ENCODE measurements around the gene KLHL7.

The KLHL7 gene

GRCh38 chr7:23214423-23214822, 108.8 kb downstream of the KLHL7 start:
- Histone ChIP-seq H3K4me2 (no peak overlapping the region), H4K20me1 (ENCODE audit: insufficient read depth) (no peaks in the 10 kb centered on the region), H2AFZ (ENCODE audit: low read depth) (no peak overlapping the region), H3K36me3 (ENCODE audit: insufficient read depth) (no peaks in the 10 kb centered on the region), H3K27me3 (ENCODE audit: insufficient read depth, low read depth) (no peaks in the 10 kb centered on the region), H3K9ac (no peak overlapping the region), H3K27ac (no peak overlapping the region), H3K4me3 (IDR thresholded peaks at IDR 0.05; ENCODE audit: insufficient read depth, low read depth, low read length) (no peak overlapping the region), H3K79me2 (ENCODE audit: insufficient read depth, low read depth) (no peaks in the 10 kb centered on the region), H3K4me1 (ENCODE audit: low read depth, poor library complexity, severe bottlenecking) (no peaks in the 10 kb centered on the region)
- TF ChIP-seq CTCF (conservative IDR thresholded peaks at IDR 0.05; ENCODE audit: low read depth, low read length) = no peak

- no peak for TF ChIP-seq CTCF (conservative IDR thresholded peaks at IDR 0.05; ENCODE audit: low read depth, low read length)
- H3K27ac ChIP-seq = no peak overlapping the region
Measured at GRCh38 chr7:23214938-23215337, 109.4 kb downstream of the KLHL7 start.

GRCh38 chr7:23216021-23216420, 110.4 kb downstream of the KLHL7 start:
- no peak for TF ChIP-seq CTCF (conservative IDR thresholded peaks at IDR 0.05; ENCODE audit: low read depth, low read length)
- no peaks in the 10 kb centered on the region for H4K20me1 ChIP-seq (ENCODE audit: insufficient read depth)
- H3K79me2 ChIP-seq (ENCODE audit: insufficient read depth, low read depth) = no peaks in the 10 kb centered on the region
- no peak overlapping the region for H3K27ac ChIP-seq
- no peak overlapping the region for H3K4me3 ChIP-seq (IDR thresholded peaks at IDR 0.05; ENCODE audit: insufficient read depth, low read depth, low read length)
- H3K36me3 ChIP-seq (ENCODE audit: insufficient read depth) = no peaks in the 10 kb centered on the region
- H3K9ac ChIP-seq = no peak overlapping the region
- H3K27me3 ChIP-seq (ENCODE audit: insufficient read depth, low read depth) = no peaks in the 10 kb centered on the region
- H3K4me2 ChIP-seq = no peak overlapping the region
- H3K4me1 ChIP-seq (ENCODE audit: low read depth, poor library complexity, severe bottlenecking) = no peaks in the 10 kb centered on the region
- H2AFZ ChIP-seq (ENCODE audit: low read depth) = no peak overlapping the region

More at GRCh38 chr7:23214938-23215337, 109.4 kb downstream of the KLHL7 start:
- Histone ChIP-seq H4K20me1 (ENCODE audit: insufficient read depth) (no peaks in the 10 kb centered on the region), H3K4me3 (IDR thresholded peaks at IDR 0.05; ENCODE audit: insufficient read depth, low read depth, low read length) (no peak overlapping the region), H3K9ac (no peak overlapping the region), H3K36me3 (ENCODE audit: insufficient read depth) (no peaks in the 10 kb centered on the region), H3K79me2 (ENCODE audit: insufficient read depth, low read depth) (no peaks in the 10 kb centered on the region), H2AFZ (ENCODE audit: low read depth) (no peak overlapping the region), H3K4me2 (no peak overlapping the region), H3K4me1 (ENCODE audit: low read depth, poor library complexity, severe bottlenecking) (no peaks in the 10 kb centered on the region), H3K27me3 (ENCODE audit: insufficient read depth, low read depth) (no peaks in the 10 kb centered on the region)

- H3K27ac ChIP-seq = no peak overlapping the region
- no peak overlapping the region for H3K9ac ChIP-seq
- no peak overlapping the region for H3K4me3 ChIP-seq (IDR thresholded peaks at IDR 0.05; ENCODE audit: insufficient read depth, low read depth, low read length)
- no peaks in the 10 kb centered on the region for H3K4me1 ChIP-seq (ENCODE audit: low read depth, poor library complexity, severe bottlenecking)
- H3K79me2 ChIP-seq (ENCODE audit: insufficient read depth, low read depth) = no peaks in the 10 kb centered on the region
- H3K4me2 ChIP-seq = no peak overlapping the region
- TF ChIP-seq CTCF (conservative IDR thresholded peaks at IDR 0.05; ENCODE audit: low read depth, low read length) = no peak
- no peaks in the 10 kb centered on the region for H3K27me3 ChIP-seq (ENCODE audit: insufficient read depth, low read depth)
- no peaks in the 10 kb centered on the region for H3K36me3 ChIP-seq (ENCODE audit: insufficient read depth)
- no peaks in the 10 kb centered on the region for H4K20me1 ChIP-seq (ENCODE audit: insufficient read depth)
- H2AFZ ChIP-seq (ENCODE audit: low read depth) = no peak overlapping the region
Measured at GRCh38 chr7:23218196-23218595, 112.6 kb downstream of the KLHL7 start.
